Vagina (tissue), 2 donors: Measurements from ENCODE around the gene PALLD.

ENCODE experiments used
- POLR2A ChIP-seq, 2 donors: fragments of 450-650 bp; IDR thresholded peaks; one replicate each; pipeline ENCODE4 v1.6.1; 2017; ENCODE audit warnings: antibody characterized with exemption in 2 of 2, mild to moderate bottlenecking in 2 of 2, moderate library complexity in 2 of 2
- TF ChIP-seq, protein P1 (sequence below), 3 experiments: fragments of 450-650 bp in 2 of 3; fragments of 200-600 bp in 1 of 3; sonication (generic) in 1 of 3; IDR thresholded peaks; one replicate each; pipeline ENCODE4 v1.5.1; 2017 to 2019; ENCODE audit warnings: antibody characterized with exemption in 3 of 3, mild to moderate bottlenecking in 2 of 3, moderate library complexity in 2 of 3

DNA sequence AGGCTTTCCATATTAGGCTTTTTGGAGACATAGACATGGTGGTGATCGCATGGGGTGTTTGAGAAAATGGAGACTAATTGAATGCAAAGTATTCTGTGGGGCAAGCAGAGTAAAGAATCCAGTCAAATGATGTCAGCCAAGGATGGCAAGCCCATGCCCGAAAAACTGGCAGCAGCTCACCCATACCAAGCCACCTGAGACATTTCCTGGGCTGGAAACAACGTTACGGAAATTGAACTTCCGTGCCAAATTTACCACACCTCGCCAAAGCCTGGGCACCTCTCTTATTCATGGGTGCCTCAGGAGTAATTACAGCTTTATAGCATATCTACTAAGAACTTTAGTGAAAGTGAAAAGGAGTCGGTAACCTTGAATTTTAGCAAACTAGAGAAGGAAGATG is 346.8 kb downstream of the PALLD start:
- TF ChIP-seq POLR2A (IDR thresholded peaks at IDR 0.05) = no peak
- TF ChIP-seq, protein P1, sequence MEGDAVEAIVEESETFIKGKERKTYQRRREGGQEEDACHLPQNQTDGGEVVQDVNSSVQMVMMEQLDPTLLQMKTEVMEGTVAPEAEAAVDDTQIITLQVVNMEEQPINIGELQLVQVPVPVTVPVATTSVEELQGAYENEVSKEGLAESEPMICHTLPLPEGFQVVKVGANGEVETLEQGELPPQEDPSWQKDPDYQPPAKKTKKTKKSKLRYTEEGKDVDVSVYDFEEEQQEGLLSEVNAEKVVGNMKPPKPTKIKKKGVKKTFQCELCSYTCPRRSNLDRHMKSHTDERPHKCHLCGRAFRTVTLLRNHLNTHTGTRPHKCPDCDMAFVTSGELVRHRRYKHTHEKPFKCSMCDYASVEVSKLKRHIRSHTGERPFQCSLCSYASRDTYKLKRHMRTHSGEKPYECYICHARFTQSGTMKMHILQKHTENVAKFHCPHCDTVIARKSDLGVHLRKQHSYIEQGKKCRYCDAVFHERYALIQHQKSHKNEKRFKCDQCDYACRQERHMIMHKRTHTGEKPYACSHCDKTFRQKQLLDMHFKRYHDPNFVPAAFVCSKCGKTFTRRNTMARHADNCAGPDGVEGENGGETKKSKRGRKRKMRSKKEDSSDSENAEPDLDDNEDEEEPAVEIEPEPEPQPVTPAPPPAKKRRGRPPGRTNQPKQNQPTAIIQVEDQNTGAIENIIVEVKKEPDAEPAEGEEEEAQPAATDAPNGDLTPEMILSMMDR (IDR thresholded peaks at IDR 0.05) = no peak
